ENCODE results near the gene HJURP.

Gene HJURP

GRCh38 chr2:233856184-233856583 lies 1.8 kb upstream of the HJURP start:
- H3K36me3 ChIP-seq (ENCODE audit: insufficient read depth, low read length) = peaks cover 11% of the 10 kb centered on the region; the same call in 1 of the 2 replicates
- H2AFZ ChIP-seq (ENCODE audit: low read length) = no peak overlapping the region
- no peaks in the 10 kb centered on the region for H3F3A ChIP-seq (ENCODE audit: low read depth)
- TF ChIP-seq, protein P1, sequence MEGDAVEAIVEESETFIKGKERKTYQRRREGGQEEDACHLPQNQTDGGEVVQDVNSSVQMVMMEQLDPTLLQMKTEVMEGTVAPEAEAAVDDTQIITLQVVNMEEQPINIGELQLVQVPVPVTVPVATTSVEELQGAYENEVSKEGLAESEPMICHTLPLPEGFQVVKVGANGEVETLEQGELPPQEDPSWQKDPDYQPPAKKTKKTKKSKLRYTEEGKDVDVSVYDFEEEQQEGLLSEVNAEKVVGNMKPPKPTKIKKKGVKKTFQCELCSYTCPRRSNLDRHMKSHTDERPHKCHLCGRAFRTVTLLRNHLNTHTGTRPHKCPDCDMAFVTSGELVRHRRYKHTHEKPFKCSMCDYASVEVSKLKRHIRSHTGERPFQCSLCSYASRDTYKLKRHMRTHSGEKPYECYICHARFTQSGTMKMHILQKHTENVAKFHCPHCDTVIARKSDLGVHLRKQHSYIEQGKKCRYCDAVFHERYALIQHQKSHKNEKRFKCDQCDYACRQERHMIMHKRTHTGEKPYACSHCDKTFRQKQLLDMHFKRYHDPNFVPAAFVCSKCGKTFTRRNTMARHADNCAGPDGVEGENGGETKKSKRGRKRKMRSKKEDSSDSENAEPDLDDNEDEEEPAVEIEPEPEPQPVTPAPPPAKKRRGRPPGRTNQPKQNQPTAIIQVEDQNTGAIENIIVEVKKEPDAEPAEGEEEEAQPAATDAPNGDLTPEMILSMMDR (conservative IDR thresholded peaks at IDR 0.05; ENCODE audit: low read length) = no peak
- no peak for TF ChIP-seq EZH2phosphoT487 (IDR thresholded peaks at IDR 0.05; ENCODE audit: borderline replicate concordance)
- peaks cover 26% of the 10 kb centered on the region for H4K20me1 ChIP-seq (ENCODE audit: insufficient read depth, low read length, poor library complexity, severe bottlenecking)
- H3K4me3 ChIP-seq (ENCODE audit: low read length, poor library complexity, severe bottlenecking) = no peak overlapping the region
- no peak overlapping the region for H3K9ac ChIP-seq (ENCODE audit: low read depth, low read length, poor library complexity, severe bottlenecking)
- no peaks in the 10 kb centered on the region for H3K9me2 ChIP-seq (replicated peaks; ENCODE audit: low read depth, low read length)
- peaks cover 12% of the 10 kb centered on the region for H3K27me3 ChIP-seq (ENCODE audit: insufficient read depth, low read length, poor library complexity, severe bottlenecking)
- peaks cover 30% of the 10 kb centered on the region for H3K4me1 ChIP-seq (ENCODE audit: insufficient read depth, low read length, poor library complexity, severe bottlenecking)
- H3K9me3 ChIP-seq (ENCODE audit: insufficient read depth, low read depth, low read length) = no peaks in the 10 kb centered on the region
- H3K79me2 ChIP-seq (ENCODE audit: insufficient read depth, low read length) = peaks cover 38% of the 10 kb centered on the region
- no peak overlapping the region for H3K4me2 ChIP-seq (ENCODE audit: low read depth, low read length, poor library complexity, severe bottlenecking)

DNA sequence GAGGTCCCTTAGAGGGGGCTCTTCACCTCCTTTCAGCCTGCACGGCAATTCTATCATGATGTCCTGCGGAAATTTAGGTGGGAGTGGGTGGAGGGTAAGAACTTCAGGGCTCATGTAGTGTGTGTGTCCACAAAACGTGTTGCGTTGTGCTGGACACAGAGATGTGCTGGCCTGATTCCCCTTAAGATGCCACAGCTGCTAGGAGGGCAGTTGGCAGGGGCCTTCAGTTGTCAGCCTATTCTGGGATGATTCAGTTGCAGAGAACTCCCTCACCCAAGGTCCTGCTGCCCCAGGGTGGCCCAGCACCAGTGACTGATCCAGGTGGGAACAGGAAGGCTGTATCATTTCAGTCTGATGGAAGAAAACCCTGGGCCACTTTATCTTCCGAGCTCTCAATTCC lies 1.0 kb upstream of the HJURP start:
- peaks cover 47% of the 10 kb centered on the region for H3K79me2 ChIP-seq (ENCODE audit: insufficient read depth, low read length)
- no peaks in the 10 kb centered on the region for H3K9me2 ChIP-seq (replicated peaks; ENCODE audit: low read depth, low read length)
- H3K9ac ChIP-seq (ENCODE audit: low read depth, low read length, poor library complexity, severe bottlenecking) = peak overlapping the region; percentile 100
- H3K36me3 ChIP-seq (ENCODE audit: insufficient read depth, low read length) = peaks cover 20% of the 10 kb centered on the region; the same call in 1 of the 2 replicates
- peaks cover 6% of the 10 kb centered on the region for H3K27me3 ChIP-seq (ENCODE audit: insufficient read depth, low read length, poor library complexity, severe bottlenecking)
- H3K4me2 ChIP-seq (ENCODE audit: low read depth, low read length, poor library complexity, severe bottlenecking) = peak overlapping the region; percentile 78
- no peak overlapping the region for H2AFZ ChIP-seq (ENCODE audit: low read length)
- peaks cover 38% of the 10 kb centered on the region for H3K4me1 ChIP-seq (ENCODE audit: insufficient read depth, low read length, poor library complexity, severe bottlenecking)
- H4K20me1 ChIP-seq (ENCODE audit: insufficient read depth, low read length, poor library complexity, severe bottlenecking) = peaks cover 35% of the 10 kb centered on the region
- H3F3A ChIP-seq (ENCODE audit: low read depth) = no peaks in the 10 kb centered on the region
- no peaks in the 10 kb centered on the region for H3K9me3 ChIP-seq (ENCODE audit: insufficient read depth, low read depth, low read length)
- peak overlapping the region; percentile 97 for H3K4me3 ChIP-seq (ENCODE audit: low read length, poor library complexity, severe bottlenecking)
- TF ChIP-seq EZH2phosphoT487 (IDR thresholded peaks at IDR 0.05; ENCODE audit: borderline replicate concordance) = no peak

DNA sequence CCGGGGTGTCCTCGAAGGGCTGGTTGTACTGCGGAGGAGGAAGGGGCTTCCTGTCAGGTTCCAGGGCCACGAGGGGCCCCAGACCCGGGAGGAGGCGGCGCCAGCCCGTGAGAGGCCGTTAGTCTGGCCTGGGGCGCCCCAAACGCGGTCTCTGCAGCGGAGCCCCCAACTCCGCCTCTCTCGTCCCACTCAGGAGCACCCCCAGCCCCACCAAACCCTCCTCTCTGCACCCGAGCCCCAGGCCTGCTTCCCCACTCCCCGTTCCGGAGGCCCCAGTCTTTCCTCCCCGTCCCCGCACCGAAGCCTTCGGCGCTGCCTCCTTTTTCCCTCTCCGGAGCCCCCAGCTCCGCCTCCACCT lies 473 bp downstream of the HJURP start:
- H3K36me3 ChIP-seq (ENCODE audit: insufficient read depth, low read length) = peaks cover 35% of the 10 kb centered on the region; the same call in 1 of the 2 replicates
- H2AFZ ChIP-seq (ENCODE audit: low read length) = peak overlapping the region; percentile 84
- TF ChIP-seq, protein P1 (conservative IDR thresholded peaks at IDR 0.05; ENCODE audit: low read length) = no peak
- TF ChIP-seq EZH2phosphoT487 (IDR thresholded peaks at IDR 0.05; ENCODE audit: borderline replicate concordance) = no peak
- H3K4me2 ChIP-seq (ENCODE audit: low read depth, low read length, poor library complexity, severe bottlenecking) = peak overlapping the region; percentile 97
- peaks cover 48% of the 10 kb centered on the region for H4K20me1 ChIP-seq (ENCODE audit: insufficient read depth, low read length, poor library complexity, severe bottlenecking)
- peaks cover 6% of the 10 kb centered on the region for H3K27me3 ChIP-seq (ENCODE audit: insufficient read depth, low read length, poor library complexity, severe bottlenecking)
- H3K9me2 ChIP-seq (replicated peaks; ENCODE audit: low read depth, low read length) = no peaks in the 10 kb centered on the region
- peaks cover 53% of the 10 kb centered on the region for H3K4me1 ChIP-seq (ENCODE audit: insufficient read depth, low read length, poor library complexity, severe bottlenecking)
- peak overlapping the region; percentile 100 for H3K9ac ChIP-seq (ENCODE audit: low read depth, low read length, poor library complexity, severe bottlenecking)
- peaks cover 62% of the 10 kb centered on the region for H3K79me2 ChIP-seq (ENCODE audit: insufficient read depth, low read length)
- no peaks in the 10 kb centered on the region for H3K9me3 ChIP-seq (ENCODE audit: insufficient read depth, low read depth, low read length)
- peak overlapping the region; percentile 97 for H3K4me3 ChIP-seq (ENCODE audit: low read length, poor library complexity, severe bottlenecking)
- no peaks in the 10 kb centered on the region for H3F3A ChIP-seq (ENCODE audit: low read depth)

- H3K79me2 ChIP-seq (ENCODE audit: insufficient read depth, low read length) = peaks cover 67% of the 10 kb centered on the region
- H4K20me1 ChIP-seq (ENCODE audit: insufficient read depth, low read length, poor library complexity, severe bottlenecking) = peaks cover 53% of the 10 kb centered on the region
- TF ChIP-seq, protein P1 (conservative IDR thresholded peaks at IDR 0.05; ENCODE audit: low read length) = no peak
- TF ChIP-seq EZH2phosphoT487 (IDR thresholded peaks at IDR 0.05; ENCODE audit: borderline replicate concordance) = no peak
Observed at GRCh38 chr2:233853353-233853752, 982 bp downstream of the HJURP start.

More at GRCh38 chr2:233853353-233853752, 982 bp downstream of the HJURP start:
- H3K9ac ChIP-seq (ENCODE audit: low read depth, low read length, poor library complexity, severe bottlenecking) = peak overlapping the region; percentile 100
- peak overlapping the region; percentile 97 for H3K4me2 ChIP-seq (ENCODE audit: low read depth, low read length, poor library complexity, severe bottlenecking)
- no peak overlapping the region for H2AFZ ChIP-seq (ENCODE audit: low read length)
- peaks cover 40% of the 10 kb centered on the region; the same call in 1 of the 2 replicates for H3K36me3 ChIP-seq (ENCODE audit: insufficient read depth, low read length)
- peaks cover 58% of the 10 kb centered on the region for H3K4me1 ChIP-seq (ENCODE audit: insufficient read depth, low read length, poor library complexity, severe bottlenecking)
- H3K9me3 ChIP-seq (ENCODE audit: insufficient read depth, low read depth, low read length) = no peaks in the 10 kb centered on the region
- H3K27me3 ChIP-seq (ENCODE audit: insufficient read depth, low read length, poor library complexity, severe bottlenecking) = peaks cover 6% of the 10 kb centered on the region
- H3F3A ChIP-seq (ENCODE audit: low read depth) = no peaks in the 10 kb centered on the region
- H3K9me2 ChIP-seq (replicated peaks; ENCODE audit: low read depth, low read length) = no peaks in the 10 kb centered on the region
- peak overlapping the region; percentile 97 for H3K4me3 ChIP-seq (ENCODE audit: low read length, poor library complexity, severe bottlenecking)
